ENCODE measurements around the gene LIPM.

The LIPM gene

GRCh38 chr10:88851706-88852105 lies 49.2 kb downstream of the LIPM start, which contains the start of gene ANKRD22:
Gene ANKRD22, minus strand, starts transcription at chr10:88851844. Its CDS starts 237 bp downstream, at chr10:88851607.
- peak; percentile 85 for TF ChIP-seq TCF12 (IDR thresholded peaks at IDR 0.05; ENCODE audit: low read depth)
- peak; percentile 77 for TF ChIP-seq NFIC (IDR thresholded peaks at IDR 0.05)
- no peak for TF ChIP-seq EGR1 (IDR thresholded peaks at IDR 0.05)
- peak; percentile 38; the same call in 1 of the 2 replicates for TF ChIP-seq YY1 (IDR thresholded peaks at IDR 0.05; ENCODE audit: low read depth)
- peak; percentile 85; the same call in 1 of the 2 replicates for TF ChIP-seq EP300 (IDR thresholded peaks at IDR 0.05; ENCODE audit: borderline replicate concordance)
- TF ChIP-seq REST (IDR thresholded peaks at IDR 0.05; ENCODE audit: low read depth), result no peak
- peak; percentile 58; the same call in 1 of the 2 replicates for TF ChIP-seq TEAD4 (IDR thresholded peaks at IDR 0.05)
- peak; percentile 27; the same call in 1 of the 2 replicates for TF ChIP-seq RAD21 (IDR thresholded peaks at IDR 0.05; ENCODE audit: low read depth)
- TF ChIP-seq CEBPB (IDR thresholded peaks at IDR 0.05), result peak; percentile 68
- peak; percentile 27; the same call in 1 of the 2 replicates for TF ChIP-seq TAF1 (IDR thresholded peaks at IDR 0.05; ENCODE audit: low read depth)
- no peak for TF ChIP-seq ZBTB7A (IDR thresholded peaks at IDR 0.05; ENCODE audit: low read depth)
- TF ChIP-seq, protein P1, sequence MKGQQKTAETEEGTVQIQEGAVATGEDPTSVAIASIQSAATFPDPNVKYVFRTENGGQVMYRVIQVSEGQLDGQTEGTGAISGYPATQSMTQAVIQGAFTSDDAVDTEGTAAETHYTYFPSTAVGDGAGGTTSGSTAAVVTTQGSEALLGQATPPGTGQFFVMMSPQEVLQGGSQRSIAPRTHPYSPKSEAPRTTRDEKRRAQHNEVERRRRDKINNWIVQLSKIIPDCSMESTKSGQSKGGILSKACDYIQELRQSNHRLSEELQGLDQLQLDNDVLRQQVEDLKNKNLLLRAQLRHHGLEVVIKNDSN (IDR thresholded peaks at IDR 0.05), result peak; percentile 71
- peak; percentile 31; the same call in 1 of the 2 replicates for TF ChIP-seq CREB1 (IDR thresholded peaks at IDR 0.05; ENCODE audit: low read depth)
- TF ChIP-seq MAX (IDR thresholded peaks at IDR 0.05), result peak; percentile 67
- peak; percentile 68; the same call in 1 of the 2 replicates for TF ChIP-seq FOXM1 (IDR thresholded peaks at IDR 0.05; ENCODE audit: borderline replicate concordance, low read depth)

DNA sequence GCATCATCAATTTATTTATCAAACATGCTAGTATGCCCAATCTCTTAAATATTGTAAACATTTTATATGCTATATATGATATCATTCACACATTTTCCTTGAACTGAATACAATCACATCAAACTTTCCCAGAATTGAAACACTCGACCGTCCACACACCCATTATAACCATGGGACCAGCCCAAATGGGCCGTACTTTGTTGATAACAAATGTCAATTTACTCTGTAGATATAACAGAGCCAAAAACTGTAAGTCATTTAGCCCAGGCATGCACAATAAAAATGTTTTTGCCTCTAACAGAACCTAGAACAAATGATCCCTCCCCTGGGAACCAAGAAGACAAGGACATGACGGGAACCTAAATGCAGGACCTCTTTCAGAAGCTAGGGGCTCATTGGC lies 49.8 kb downstream of the LIPM start:
- TF ChIP-seq REST (IDR thresholded peaks at IDR 0.05; ENCODE audit: low read depth) (no peak), EGR1 (IDR thresholded peaks at IDR 0.05) (no peak), TEAD4 (IDR thresholded peaks at IDR 0.05) (no peak), CEBPB (IDR thresholded peaks at IDR 0.05) (no peak), TCF12 (IDR thresholded peaks at IDR 0.05; ENCODE audit: low read depth) (no peak), ZBTB7A (IDR thresholded peaks at IDR 0.05; ENCODE audit: low read depth) (no peak), FOXM1 (IDR thresholded peaks at IDR 0.05; ENCODE audit: borderline replicate concordance, low read depth) (no peak), TAF1 (IDR thresholded peaks at IDR 0.05; ENCODE audit: low read depth) (no peak), EP300 (IDR thresholded peaks at IDR 0.05; ENCODE audit: borderline replicate concordance) (no peak), NFIC (IDR thresholded peaks at IDR 0.05) (no peak), RAD21 (IDR thresholded peaks at IDR 0.05; ENCODE audit: low read depth) (no peak)
- TF ChIP-seq, protein P1 (IDR thresholded peaks at IDR 0.05), result no peak

GRCh38 chr10:88853155-88853881 lies 50.8 kb downstream of the LIPM start:
- TF ChIP-seq CREB1 (IDR thresholded peaks at IDR 0.05; ENCODE audit: low read depth) (no peak), CEBPB (IDR thresholded peaks at IDR 0.05) (peak; percentile 45; the same call in 1 of the 2 replicates)

DNA sequence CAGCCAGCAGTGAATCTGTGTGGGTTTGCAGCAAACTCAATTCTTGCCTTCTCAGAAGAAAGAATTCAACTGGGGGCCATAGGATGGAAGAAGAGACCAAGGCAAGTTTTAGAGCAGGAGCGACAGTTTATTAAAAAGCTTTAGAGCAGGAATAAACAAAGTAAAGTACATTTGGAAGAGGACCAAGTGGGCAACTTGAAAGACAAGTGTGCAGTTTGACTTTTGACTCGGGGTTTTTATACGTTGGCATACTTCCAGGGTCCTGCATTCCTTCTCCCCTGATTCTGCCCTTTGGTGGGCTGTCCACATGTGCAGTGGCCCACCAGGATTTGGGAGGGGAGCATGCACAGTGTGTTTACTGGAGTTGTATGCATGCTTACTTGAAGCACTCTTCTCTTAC lies 52.2 kb downstream of the LIPM start:
- TF ChIP-seq EP300 (IDR thresholded peaks at IDR 0.05; ENCODE audit: borderline replicate concordance), result no peak
- TF ChIP-seq ZBTB7A (IDR thresholded peaks at IDR 0.05; ENCODE audit: low read depth), result no peak
- TF ChIP-seq TEAD4 (IDR thresholded peaks at IDR 0.05), result no peak
- no peak for TF ChIP-seq MAX (IDR thresholded peaks at IDR 0.05)

- TF ChIP-seq CREB1 (IDR thresholded peaks at IDR 0.05; ENCODE audit: low read depth) (no peak), TEAD4 (IDR thresholded peaks at IDR 0.05) (no peak), EP300 (IDR thresholded peaks at IDR 0.05; ENCODE audit: borderline replicate concordance) (no peak), FOXM1 (IDR thresholded peaks at IDR 0.05; ENCODE audit: borderline replicate concordance, low read depth) (no peak)
Measured at GRCh38 chr10:88857831-88858230, 55.3 kb downstream of the LIPM start.

GRCh38 chr10:88858491-88858890 lies 56.0 kb downstream of the LIPM start:
- TF ChIP-seq TAF1 (IDR thresholded peaks at IDR 0.05; ENCODE audit: low read depth), result no peak
- no peak for TF ChIP-seq RAD21 (IDR thresholded peaks at IDR 0.05; ENCODE audit: low read depth)
- TF ChIP-seq TEAD4 (IDR thresholded peaks at IDR 0.05), result no peak
- 0 out of 2 replicates have a peak, but pooled peaks have one; percentile 13 for TF ChIP-seq EP300 (IDR thresholded peaks at IDR 0.05; ENCODE audit: borderline replicate concordance)
- 0 out of 2 replicates have a peak, but pooled peaks have one; percentile 31 for TF ChIP-seq FOXM1 (IDR thresholded peaks at IDR 0.05; ENCODE audit: borderline replicate concordance, low read depth)
- TF ChIP-seq EGR1 (IDR thresholded peaks at IDR 0.05), result no peak
- TF ChIP-seq NFIC (IDR thresholded peaks at IDR 0.05), result no peak
- TF ChIP-seq CREB1 (IDR thresholded peaks at IDR 0.05; ENCODE audit: low read depth), result no peak
- TF ChIP-seq, protein P1 (IDR thresholded peaks at IDR 0.05), result no peak
- no peak for TF ChIP-seq ZBTB7A (IDR thresholded peaks at IDR 0.05; ENCODE audit: low read depth)
- TF ChIP-seq MAX (IDR thresholded peaks at IDR 0.05), result no peak
- TF ChIP-seq YY1 (IDR thresholded peaks at IDR 0.05; ENCODE audit: low read depth), result no peak
- TF ChIP-seq REST (IDR thresholded peaks at IDR 0.05; ENCODE audit: low read depth), result no peak

Data from Ishikawa (cell line).